HG03575 (cell line): ENCODE measurements around the gene CEACAM20.
"Not testable (repeated sequence)": the region's sequence is repeated elsewhere in the genome, so short reads cannot be mapped to it uniquely, and the experiment has no call there.

Experiments
- ATAC-seq: cut with Tn5 transposase; IDR thresholded peaks from one replicate; pipeline ENCODE4 v1.9.1; 2021; ENCODE audit not compliant: unreplicated experiment, insufficient number of reproducible peaks, low FRiP score; ENCODE audit errors: extremely low read depth

CEACAM20 gene

DNA sequence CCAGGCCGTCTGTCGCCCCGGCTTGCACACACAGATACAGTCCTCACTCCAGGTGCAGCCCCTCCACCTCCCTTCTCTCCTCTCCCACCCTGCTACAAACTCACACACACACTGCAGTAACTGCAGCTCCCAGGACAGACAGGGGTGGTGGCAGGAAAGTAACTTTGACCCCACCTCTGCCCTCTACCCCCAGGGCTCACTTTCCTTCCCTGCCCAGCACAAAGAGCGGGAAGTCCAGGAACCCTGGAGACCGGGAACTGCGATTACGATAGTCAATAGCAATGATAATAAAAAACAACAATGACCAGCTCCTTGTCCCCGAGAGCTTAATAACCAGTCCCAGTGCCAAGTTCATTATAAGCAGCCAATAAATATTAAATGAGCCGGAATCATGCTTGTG lies at the start of gene CEACAM20:
Gene CEACAM20 (minus strand): TSS at position 140 of the 400 bp plus-strand sequence. CDS start 166 bp downstream, outside the sequence.
- no peak for ATAC-seq

DNA sequence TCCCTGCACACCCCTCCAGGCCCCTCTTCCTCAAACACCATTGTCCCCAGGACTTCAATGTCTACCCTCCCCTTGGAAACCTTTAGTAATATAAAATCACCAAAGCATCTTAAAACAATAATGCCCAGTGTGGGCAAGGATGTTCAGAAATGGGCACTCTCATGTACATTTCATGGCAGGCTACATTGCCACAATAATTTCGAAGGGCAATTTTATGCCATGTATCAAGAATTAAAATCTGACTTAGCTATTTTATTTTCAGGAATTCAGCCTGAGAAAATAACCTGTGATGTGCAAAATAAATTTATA lies 48.0 kb upstream of the CEACAM20 start:
- no peak for ATAC-seq

DNA sequence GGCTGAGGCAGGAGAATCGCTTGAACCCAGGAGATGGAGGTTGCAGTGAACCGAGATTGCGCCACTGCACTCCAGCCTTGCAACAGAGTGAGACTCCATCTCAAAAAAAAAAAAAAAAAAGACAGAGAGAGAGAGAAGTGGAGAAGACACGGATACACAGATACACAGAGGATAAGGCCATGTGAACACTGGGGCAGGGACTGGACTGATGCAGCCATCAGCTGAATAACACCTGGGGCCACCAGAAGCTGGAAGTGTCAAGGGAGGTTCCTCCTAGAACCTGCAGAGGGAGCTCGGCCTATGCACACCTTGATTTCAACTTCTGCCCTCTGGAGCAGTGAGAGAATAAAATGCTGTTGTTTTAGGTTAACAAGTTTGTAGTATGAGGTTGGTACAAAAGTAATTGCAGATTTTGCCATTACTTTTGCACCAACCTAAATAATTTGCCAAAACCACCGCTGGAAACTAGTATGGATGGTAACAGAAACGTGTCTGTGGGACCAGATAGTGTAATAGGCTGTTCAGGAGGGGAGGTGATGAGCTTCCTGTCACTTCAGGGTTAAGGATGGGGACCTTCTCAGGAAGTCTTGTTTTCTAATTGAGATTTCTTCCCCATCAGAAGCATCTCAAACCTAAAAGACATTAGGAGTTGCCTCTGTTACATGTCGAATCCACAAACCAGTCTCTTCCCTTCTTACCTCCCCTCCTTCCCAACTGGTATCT lies 47.5 kb upstream of the CEACAM20 start:
- ATAC-seq = no peak

DNA sequence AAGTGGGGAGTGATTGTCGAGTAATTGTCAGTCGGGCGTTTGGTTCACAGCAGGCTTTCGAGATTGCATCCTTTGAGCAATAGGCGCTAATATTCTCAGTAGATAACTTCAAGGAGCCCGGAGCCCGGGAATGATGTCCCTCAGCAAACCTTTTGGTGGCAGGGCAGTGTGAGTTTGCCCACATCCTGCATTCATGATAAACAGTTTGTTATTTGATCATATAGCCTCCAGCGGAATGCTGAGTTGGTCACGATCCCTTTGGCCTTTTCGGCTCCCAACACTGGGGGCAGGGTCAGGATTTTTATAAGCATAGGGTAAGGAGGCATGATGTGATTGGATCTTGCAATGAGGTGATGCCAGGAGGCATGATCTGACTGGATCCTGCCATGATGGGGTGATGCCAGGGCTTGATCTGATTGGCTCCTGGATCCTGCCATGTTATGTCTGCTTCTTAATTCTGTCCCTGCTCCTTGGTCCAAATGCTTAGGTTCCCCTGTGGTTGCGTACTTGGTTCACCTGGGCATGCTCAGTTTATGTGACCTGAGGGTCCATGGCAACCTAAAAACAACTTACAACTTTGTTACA lies 45.7 kb upstream of the CEACAM20 start:
- ATAC-seq = no peak

DNA sequence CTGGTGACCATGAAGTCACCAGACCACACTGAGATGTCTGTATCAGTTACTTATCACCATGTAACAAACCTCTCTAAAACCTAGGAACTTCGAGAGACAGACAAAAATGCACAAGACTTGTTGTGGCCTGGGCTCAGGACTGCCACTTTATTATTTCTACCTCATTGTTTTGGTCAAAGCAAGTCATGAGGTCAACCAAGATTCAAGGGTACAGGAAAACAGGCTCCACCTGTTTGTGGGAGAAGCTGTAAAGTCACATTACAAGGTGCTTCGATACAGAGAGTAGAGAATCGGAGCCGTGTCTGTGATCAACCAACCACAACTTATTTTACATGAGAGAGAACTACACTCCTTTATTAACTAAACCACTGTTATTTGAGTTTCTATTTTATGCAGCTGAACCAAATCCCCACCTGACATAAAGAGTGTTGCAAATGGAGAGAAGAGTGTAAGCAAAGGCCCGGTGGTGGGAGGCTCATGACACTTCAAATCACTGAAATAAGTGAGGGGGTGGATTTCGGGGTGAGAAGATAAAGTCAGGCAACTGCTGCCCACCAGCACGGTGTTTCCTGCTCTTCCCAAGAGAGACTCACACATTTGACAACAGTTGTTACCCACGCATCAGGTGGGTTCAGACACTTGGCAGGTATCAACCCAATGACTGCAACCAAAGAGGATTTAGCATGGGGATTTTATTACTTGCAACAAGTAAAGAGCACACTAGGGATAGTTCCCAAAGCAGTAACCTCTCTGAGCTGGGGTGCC lies 44.9 kb upstream of the CEACAM20 start:
- ATAC-seq = no peak

DNA sequence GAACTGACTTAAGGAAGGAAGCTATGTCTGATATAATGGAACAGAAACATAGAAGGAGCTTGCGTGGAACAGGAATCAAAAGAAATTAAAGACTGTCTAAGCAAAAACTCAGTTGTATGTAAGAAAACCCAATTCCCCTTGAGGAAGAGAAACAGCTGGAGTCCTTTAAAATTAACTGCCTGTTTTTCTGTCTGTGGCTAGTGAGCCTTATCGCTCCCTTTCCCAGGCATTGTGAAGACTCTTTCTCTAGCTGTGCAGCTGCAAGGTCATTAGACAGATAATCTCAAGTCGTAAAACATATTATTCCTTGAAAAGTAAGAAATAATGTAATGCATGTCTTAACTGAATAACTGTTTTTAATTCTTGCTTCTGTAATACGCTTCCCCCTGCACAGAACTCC lies 44.2 kb upstream of the CEACAM20 start:
- ATAC-seq = no peak

DNA sequence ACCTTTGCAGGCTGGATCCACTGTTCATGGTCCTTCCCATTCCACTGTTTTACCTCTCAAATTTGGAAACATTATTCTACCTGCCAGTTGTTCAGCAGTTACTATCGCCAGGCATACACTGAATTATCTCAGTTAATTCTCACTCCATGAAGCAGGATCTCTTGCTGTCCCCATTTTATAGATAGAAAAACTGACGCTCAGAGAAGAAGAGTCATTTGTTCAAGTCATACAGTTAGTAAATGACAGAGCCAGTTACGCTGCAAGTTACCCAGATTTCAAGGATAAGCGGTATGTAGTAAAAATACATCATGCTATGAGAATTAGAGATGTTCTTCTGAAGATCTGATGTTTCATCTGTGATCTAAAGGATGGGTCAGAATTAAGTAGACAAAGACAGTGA lies 43.7 kb upstream of the CEACAM20 start:
- ATAC-seq = no peak

DNA sequence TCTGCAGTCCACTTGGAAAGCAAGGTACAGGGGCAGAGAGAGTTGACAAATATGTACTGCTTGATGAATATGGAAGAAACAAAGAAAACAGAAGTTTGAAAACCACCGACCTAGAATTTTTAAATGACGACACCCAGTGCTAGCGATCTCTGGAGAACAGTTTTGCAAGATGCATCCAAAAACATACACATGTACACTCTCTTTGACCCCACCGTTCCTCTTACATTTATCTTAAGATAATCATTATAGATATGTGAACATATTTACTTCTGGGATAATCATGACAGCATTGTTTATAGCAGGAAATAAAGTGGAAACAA lies 43.1 kb upstream of the CEACAM20 start:
- ATAC-seq = no peak

DNA sequence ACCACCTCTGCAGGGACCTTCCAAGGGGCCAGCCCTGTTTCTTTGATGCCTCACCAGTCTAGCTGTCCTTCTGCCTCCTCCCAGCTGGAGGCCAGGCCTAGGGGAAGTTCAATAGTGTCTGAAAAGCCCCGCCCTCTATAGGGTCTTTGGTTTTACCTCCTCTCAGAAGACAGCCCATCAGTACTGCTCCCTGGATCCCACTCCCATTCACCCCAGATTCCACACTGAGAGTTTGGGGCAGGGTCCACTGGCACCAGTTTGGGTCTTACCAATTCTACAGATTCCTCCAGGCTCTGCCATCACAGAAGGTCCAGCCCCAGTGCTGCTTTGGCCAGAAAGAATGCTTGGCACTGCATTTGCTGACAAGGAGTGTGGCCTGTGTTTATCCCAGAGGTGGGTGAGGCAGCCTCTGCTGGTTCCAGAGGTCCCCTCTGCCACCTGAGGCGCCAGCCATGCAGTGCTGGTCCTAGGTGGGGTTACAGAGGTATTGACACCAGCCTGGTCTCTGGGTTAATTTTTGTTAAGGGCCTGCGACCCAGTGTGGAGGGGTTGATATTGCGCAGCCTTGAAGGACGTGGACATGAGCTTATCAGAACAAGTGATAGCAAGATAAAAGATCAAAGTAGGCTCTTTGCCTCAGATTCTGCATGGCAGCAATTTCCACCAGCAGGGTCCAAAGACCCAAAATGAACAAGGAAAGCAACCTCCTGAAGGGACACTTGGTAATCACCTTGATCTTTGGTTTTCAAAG lies 42.5 kb upstream of the CEACAM20 start:
- no peak for ATAC-seq

DNA sequence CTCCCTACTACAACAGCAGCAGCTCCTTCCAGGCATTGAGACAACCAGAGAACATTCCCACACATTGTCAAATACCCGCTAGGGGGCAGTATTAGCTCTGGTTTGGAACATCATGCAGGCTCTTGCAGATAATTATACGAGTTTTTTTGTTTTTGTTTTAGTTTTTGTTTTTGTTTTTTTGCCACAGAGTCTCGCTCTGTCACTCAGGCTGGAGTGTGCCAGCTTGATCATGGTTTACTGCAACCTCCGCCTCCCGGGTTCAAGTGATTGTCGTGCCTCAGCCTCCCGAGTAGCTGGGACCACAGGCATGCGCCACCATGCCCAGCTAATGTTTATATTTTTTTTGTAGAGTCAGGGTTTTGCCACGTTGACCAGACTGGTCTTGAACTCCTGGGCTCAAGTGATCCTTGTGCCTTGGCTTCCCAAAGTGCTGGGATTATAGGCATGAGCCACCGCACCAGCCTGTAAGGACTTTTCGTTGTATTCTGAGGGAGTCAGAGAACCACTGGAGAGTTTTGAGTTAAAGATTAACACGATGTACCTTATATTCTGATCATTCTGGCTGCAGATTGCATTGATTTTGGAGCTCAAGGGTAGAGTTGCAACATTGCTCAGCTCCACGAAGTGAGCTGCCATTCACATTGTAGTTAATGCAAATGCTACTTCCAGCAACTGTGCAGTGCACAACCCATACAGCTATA lies 41.7 kb upstream of the CEACAM20 start:
- no peak for ATAC-seq

DNA sequence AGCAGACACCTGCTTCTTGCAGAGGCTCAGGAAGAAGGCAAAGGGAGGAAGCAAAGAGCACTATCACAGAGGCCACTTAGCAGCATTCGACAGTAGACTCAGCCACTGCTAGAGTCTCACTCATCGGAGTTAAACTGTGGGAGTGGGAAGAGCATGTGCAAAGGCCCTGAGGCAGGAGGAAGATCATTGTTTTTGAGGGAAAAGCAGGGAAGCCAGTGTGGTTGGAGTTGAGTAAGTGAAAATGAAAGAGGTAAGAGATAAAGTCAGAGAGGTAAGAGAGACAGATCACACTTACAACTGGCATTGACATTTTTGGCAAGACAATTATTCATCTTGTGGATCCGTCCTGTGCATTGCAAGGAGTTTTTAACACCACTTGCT lies 41.1 kb upstream of the CEACAM20 start:
- no peak for ATAC-seq

DNA sequence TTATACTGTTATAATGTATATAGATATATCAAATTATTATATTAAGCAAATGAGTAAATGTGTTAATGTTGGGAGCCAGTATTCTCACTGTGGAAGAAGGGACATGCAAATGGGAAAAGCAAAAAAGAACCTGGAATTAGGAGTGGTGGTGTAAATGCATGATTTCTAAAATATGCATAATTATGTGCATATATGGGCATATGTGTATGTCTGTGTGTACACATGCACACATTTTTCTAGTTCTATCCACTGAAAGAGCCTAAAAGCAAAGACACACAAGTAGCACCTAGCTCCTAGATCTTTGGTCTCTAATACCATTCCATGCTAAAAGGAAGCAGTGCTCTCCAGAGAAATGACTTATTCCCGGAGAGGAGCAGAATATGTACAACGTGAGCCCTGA lies 38.3 kb upstream of the CEACAM20 start:
- no peak for ATAC-seq

DNA sequence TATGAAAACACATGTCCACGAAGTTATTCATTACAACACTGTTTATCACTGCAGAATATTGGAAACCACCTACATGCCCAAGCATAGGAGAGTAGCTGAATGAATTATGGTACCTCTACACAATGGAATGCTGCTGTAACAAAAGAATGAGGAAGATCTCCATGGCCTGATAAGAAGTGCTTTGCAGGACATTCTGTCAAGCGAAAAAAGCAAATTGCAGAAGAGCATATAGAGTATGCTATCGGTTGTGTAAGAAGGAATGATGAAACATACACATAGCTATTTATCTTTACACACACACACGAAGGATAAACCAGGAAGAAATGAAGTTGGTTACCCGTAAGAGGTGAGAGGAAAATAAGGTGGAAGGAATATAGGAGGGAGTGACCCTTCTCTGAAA lies 37.5 kb upstream of the CEACAM20 start:
- no peak for ATAC-seq

DNA sequence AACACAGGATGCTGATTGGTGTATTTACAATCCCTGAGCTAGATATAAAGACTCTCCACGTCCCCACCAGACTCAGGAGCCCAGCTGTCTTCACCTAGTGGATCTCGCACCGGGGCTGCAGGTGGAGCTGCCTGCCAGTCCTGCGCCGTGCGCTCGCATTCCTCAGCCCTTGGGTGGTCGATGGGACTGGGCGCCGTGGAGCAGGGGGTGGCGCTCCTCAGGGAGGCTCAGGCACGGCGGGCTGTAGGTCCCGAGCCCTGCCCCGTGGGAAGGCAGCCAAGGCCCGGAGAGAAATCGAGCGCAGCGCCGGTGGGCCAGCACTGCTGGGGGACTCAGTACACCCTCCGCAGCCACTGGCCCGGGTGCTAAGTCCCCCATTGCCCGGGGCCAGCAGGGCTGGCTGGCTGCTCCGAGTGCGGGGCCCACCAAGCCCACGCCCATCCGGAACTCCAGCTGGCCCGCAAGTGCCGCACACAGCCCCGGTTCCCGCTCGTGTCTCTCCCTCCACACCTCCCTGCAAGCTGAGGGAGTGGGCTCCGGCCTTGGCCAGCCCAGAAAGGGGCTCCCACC lies 33.7 kb upstream of the CEACAM20 start:
- ATAC-seq = not testable (repeated sequence)

DNA sequence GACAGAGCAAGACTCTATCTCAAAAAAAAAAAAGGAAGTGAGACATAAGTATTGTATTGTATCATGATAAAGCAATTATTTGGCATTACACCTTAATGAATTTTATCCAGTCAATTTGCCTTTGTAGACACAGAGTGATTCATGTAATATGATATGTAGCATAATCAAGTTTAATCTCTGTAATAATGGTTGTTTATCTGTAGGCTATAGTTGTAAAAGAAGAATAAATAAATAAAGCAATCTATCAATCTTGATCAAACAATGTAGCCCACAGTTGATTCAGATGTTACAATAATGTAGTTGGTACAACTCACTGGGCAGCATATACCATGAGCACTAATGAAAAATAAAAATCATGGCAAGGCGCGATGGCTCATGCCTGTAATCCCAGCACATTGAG lies 28.5 kb upstream of the CEACAM20 start:
- ATAC-seq = no peak

DNA sequence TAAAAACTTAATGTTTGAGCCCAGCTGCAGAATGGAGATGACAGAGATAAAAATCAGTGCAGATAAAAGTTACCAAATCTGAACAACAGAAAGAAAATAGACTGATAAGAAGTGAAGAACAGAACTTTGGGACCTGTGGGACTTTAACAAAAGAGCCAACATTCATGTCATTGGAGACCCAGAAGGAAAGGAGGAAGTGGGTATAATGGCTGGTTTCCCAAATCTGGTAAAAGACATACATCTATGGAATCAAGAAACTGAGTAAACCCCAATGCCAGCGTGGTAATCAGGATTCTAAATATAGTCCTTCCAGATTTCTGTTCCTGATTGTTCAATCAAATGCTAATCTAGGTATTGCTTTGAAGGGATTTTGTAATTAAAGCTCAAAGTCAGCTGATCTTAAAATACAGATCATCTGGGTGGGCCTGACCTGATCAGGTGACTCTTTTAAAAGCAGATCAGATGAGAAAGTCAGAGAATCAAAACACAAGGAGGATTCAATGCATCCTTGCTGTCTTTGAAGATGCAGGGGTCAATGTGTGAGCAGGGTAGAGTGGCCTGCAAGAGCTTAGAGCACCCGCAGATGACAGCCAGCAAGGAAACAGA lies 25.3 kb upstream of the CEACAM20 start:
- no peak for ATAC-seq

DNA sequence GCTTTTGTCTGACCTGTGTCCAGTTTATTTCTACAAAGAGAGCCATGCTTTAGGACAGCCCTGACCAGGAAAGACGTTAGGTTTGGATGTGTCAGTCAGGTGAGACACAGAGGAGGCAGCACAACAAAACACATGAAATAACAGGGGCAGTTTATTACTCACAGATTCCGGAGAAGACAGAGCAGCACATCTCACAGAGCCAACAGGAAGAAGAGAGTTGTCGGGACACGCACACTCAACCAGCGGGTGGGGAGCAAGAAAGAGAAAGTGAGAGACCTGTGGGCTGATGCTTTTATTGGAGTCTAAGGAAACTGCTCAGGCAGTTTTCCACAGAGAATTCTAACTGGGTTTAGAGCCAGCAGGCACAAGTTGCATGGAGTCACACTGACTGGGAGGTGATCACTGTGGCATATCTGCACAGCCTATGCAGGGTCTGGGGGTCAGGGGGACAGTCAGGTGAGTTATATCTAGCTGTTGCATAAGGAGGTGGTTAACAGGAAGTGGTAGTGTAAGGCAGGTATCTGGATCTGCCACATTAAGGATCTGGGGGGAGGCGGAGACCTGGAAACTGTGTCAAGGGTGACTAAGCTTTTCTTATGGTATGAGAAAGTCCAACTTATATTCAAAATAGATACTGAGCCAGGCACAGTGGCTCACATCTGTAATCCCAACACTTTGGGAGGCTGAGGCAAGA lies 24.1 kb upstream of the CEACAM20 start:
- ATAC-seq = no peak

DNA sequence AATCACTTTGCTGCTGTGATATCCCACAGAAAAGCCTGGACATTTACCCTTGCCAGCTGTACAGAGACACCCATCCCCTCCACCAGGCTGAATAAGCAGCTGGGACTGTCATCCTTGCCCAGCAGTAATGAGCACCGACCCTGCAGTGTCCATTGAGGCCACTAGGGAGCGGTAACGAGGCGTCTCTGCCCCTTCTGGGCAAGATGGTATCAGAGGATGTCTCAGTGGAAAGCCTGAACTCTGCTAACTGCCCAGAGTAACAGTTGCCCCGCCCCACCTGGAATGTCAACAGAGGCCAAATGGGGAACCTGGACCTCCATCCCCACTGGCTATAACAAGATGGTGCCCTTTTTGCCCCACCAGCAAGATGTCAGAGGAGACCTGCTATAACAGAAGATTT lies 22.8 kb upstream of the CEACAM20 start:
- no peak for ATAC-seq
